HG03558 (cell line): ENCODE measurements around the gene PYGB.
A peak's percentile ranks its signal among the peaks of the same experiment; 100 is the strongest.
"Not testable (repeated sequence)": the region's sequence is repeated elsewhere in the genome, so short reads cannot be mapped to it uniquely, and the experiment has no call there.

Experiments used
- ATAC-seq: cut with Tn5 transposase; IDR thresholded peaks from one replicate; pipeline ENCODE4 v1.9.1; 2021; ENCODE audit warnings: moderate number of reproducible peaks; ENCODE audit not compliant: unreplicated experiment; ENCODE audit errors: extremely low read depth

PYGB gene

DNA sequence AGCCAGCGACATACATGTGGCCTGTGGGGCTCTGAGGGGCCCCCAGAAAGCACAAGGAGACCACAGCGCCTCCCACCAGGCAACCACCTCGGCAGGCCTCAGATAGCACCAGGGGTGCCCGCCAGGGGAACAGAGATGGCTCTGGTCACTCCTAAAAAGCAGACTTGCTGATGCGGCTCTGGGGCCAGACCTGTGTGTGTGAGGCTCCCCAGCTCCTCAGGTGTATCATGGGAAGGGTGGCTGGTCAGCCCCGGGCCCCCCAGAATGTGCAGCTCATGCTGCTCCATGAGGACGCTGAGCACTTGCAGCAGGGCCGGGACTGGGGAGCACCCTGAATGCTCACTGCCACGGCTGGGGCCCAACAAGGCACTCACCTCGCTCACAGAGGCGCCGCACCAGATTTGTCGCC lies 60.2 kb downstream of the PYGB start:
- no peak for ATAC-seq

DNA sequence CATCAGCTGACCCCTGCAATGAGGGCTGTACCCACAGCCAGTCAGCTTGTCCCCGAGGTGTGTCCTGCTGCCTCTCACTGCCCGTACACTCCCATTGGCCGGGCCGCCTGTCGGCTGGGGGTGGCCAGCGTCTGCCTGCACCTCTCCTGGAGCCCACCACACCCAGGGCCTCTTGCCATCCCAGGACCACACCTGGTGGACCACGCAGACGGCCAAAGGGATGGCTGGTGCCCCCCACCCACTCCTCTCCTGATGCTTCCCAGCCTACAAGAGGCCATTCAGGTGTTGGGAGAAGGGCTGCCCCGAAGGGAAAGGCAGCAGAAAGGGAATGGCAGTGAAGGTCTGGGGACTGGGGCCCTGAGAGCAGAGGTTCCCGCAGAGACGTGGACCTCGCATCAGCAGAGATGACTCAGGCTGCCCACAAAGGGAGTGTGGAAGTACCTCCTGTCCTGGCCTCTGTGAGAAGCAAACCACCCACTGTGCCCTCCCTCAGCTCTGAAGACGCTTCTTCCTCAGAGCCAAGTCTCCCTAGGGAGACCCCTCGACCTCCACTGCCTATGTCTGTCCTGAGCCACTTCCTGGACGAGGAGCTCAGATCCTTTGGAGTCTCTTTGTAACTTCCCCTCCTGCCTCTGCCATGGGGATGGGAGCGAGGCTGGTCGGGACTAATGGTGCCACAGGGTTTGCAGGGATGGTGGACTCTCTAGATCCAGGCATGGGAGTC lies 60.9 kb downstream of the PYGB start:
- ATAC-seq: no peak

DNA sequence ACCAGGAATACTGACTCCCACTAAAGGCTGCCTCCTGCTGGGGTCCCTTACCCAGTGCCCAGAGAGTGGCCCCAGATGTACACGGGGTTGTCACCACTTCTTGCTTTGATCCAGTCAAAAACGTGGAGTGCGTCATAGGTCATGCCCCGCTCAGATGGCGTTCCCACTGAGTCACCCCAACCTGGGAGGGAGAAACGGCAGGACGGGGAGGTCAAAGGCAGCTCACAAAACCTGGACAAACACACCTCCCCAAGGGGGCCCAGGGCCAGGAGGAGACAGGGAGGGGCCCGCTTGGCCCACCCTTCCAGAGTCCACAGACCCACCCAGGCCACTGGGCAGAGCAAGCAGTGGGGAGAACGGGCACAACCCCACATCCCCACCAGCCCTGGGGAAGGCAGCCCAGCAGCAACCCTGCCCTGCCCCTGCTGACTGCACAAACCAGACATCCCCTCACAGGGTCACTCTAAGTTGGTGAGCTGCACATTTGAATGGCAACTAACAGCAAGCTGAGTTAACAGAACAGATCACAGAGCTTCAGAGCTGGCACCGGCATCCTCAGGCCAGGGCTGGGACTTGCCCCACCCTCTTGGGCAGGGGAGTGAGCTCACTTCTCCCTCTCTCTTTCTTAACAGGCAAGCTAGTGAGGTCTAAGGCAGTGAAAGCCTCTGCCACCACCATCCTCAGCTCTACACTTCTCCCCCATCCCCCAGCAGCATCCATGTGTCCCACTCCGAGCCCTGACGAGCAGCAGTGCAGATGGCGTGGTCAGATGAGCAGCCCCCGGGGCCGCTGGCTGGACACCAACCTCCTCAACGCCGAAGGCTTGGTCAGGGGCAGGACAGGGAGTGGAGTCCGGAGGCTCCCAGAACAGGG lies 61.7 kb downstream of the PYGB start:
- no peak for ATAC-seq

DNA sequence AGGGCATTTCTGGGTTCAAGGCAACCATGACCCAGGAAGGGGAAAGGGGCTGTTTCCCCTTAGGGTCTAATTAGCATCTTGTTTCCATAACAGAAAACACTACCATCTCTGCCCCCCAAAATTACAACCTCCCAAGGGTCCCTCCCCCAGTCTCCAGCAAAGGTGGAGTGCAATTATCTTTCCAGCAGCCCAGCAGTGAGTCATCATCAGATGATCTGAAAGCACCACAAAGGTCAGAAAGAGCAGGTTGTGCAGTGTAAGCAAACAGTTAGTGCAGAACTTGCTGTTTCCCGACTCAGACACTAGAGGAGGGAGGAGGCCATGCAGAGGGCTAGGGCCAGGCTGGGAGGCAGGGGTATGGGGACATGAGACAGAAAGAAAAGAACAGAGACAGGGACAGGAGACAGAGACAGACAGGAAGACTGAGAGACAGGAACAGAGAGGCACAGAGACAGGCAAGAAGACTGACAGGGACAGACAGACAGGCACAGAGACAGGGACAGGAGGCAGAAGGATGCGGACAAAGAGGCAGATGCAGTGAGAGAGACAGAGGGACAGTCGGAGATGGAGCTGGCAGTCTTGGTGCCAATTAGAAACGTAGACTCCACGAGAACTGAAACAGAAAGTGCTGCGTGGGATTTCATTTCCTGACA lies 62.5 kb downstream of the PYGB start:
- ATAC-seq: peak; percentile 82

DNA sequence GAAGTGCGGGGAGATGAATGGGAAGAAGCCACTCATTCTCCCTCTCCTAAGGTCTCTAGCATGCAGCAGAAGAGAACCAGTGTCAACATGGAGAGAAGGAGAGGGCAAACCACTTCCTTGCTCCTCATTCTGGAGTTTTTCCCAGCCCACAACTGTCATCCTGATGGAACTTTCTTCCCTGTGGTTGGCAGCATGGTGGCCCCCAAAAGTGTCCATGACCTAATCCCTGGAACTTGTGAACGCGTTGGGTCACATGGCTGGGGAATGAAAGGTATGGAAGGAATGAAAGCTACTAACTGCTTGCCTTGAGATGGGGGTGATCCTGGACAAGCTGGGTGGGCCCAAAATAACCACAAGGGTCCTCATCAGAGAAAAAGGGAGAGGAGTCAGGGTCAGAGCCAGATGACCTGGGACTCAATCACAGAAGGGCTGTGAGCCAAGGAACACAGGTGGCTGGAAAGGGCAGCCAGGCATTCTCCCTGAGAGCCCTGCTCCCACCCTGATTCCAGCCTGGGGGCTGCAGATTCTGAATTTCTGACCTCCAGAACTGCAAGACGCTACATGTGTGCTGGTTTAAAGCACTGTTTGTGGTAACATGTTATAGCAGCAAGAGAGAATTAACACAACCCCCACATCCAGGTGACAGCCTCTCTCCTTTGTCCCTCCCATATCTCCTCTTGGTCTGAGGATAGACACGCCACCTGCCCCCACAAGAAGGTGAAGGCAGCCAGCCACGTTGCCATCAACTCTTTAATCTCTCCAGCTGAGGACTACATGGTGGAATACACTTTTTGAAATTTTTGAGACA lies 63.2 kb downstream of the PYGB start:
- no peak for ATAC-seq

DNA sequence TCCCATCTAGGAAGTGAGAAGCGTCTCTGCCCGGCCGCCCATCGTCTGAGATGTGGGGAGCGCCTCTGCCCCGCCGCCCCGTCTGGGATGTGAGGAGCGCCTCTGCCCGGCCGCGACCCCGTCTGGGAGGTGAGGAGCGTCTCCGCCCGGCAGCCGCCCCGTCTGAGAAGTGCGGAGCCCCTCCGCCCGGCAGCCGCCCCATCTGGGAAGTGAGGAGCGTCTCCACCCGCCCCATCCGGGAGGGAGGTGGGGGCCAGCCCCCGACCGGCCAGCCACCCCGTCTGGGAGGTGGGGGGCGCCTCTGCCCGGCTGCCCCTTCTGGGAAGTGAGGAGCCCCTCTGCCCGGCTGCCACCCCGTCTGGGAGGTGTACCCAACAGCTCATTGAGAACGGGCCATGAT lies 64.8 kb downstream of the PYGB start:
- ATAC-seq: not testable (repeated sequence)

DNA sequence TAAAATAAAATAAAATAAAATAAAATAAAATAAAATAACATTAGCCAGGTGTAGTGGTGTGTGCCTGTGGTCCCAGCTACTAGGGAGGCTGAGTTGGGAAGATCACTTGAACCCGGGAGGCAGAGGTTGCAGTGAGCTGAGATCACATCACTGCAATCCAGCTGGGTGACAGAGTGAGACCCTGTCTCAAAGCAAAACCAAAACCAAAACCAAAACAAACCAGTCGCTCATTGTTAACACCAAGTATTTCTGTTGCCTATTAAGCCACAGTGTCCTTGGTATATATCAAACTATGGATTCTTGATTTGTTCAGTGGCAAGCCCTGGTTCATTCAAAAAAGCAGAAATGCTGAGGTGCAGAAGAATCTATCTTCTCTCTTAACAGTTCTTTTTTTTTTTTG lies 65.7 kb downstream of the PYGB start:
- ATAC-seq: no peak

DNA sequence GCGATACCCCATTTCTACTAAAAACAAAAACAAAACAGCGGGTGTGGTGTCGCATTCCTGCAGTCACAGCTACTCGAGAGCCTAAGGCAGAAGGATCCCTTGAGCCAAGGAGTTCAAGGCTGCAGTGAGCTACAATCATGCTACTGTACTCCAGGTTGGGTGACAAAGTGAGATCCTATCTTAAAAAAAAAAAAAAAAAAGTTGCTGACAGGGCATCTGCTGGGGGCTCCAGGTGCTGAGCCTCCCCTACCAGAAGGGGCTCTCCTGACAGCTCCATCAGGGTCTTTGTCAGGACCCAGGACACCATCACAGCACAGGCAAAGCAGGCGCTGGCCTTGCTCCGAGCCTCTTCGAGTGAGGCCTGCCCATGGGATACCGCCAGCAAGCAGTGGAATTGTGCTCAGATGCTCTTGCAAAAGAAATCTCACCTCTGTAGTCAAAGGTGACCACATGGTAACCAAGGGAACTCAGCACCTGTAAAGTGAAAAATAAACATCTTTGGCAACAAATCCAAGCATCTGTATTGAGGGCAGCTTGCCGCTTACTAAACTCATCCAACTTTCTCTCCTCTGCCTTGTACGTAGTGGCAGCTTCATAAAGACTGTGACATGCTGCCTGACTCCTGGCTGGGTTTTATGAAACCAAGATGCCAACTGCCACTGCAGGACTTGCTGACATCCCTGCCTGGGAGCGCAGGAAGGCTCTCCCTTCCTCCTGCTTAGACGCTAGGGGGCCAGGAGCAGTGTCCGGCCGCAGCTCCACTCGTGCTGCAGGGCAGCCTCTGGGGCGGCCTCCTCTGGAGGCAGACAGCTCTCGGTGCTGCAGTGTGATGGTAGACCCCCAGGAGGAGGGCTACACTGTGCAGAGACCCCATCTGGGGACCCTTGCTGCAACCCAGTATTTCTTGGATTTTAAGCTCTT lies 66.9 kb downstream of the PYGB start:
- no peak for ATAC-seq

DNA sequence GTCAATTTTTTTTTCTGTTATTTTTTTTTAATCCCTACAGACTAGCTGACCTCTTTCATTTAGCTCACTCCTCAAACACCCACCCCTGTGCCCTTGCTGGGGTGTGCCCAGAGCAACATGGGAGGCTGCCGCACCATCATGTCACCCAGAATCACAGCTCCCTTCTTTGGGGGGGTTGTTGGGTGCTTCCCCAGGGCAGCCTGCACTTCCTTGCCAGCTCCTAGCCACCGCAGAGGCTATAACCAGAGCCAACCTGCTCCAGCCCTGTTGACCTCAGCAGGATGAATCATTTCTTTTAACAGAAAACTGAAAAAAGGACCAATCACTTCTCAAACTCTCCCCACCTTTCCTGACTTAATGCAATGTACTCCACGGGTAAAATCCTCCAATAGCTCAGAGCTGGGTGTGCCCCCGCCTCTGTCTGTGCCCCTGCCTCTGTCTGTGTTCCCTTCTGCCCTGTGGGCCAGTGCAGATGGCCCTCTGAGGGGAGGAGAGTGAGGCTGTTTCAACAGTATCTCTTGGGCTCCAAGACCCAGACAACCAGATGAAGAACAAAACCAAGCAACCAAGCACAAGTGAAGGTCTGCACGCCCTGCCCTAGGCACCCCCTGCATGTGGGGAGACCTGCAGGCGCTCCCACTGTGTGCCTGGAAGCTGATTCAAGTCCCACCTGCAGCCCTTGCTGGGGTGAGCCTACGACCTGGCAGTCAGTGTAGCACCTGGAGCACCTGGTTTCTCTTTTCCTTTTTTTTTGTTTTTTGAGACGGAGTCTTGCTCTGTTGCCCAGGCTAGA lies 67.7 kb downstream of the PYGB start:
- ATAC-seq: no peak

DNA sequence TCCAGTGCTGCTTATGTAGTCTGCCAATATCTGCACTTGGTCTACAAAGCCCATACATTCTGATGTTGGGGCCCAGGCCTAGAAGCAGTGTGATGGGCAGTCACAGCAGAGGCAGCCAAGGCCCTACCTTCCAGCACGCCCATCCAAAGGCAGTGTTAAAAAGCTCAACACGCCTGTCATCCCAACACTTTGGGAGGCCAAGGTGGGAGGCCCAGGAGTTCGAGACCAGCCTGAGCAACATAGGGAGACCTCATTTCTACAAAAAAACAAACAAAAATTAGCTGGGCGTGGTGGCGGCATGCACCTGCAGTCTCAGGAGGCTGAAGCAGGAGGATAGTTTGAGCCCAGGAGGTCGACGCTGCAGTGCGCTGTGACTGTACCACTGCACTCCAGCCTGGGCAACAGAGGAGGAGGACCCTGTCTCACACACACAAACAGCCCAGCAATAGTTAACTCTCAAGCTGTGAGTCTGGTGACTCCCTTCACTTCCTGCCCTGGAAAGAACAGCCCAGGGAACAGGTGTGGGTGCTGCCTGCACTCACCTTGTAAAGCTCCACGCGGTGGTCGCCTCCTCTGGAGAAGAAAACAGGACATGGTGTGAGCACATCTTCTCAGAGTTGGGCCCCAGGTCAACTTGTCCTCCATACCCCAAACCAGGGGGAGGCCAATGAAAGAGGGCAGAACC lies 68.8 kb downstream of the PYGB start:
- ATAC-seq: no peak

DNA sequence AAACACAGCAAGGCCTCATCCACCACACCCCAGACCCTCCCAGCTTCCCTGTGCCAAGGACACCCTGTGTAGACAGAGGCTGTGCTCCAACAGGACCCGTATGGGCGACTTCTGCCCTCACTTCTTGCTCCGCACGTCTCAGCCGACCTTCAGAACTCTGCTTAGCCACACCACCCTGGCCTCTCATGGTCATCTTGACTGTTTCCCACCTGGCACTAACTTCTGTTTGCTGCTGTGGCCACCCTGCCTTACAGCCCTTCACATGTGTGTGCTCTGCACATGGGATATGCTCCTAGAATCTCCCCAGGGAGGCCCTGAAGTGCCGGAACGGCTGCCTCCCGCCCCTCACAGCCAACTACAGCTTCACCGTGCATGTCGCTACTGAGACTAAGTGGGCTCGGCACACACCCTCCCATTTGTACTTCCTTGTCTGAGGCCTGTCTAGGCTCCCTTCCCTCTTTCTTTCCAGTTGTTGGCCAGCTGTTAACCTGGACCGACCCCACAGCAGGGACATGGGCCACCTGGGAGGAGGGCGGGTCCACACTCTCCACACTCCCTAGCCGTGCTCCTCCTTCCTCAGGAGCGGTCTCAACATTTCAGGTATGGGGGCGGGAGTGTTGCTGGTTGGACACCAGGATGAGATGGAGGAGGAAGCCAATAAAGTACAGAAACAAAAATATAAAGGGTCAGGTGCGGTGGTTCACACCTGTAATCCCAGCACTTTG lies 69.6 kb downstream of the PYGB start:
- ATAC-seq: no peak

DNA sequence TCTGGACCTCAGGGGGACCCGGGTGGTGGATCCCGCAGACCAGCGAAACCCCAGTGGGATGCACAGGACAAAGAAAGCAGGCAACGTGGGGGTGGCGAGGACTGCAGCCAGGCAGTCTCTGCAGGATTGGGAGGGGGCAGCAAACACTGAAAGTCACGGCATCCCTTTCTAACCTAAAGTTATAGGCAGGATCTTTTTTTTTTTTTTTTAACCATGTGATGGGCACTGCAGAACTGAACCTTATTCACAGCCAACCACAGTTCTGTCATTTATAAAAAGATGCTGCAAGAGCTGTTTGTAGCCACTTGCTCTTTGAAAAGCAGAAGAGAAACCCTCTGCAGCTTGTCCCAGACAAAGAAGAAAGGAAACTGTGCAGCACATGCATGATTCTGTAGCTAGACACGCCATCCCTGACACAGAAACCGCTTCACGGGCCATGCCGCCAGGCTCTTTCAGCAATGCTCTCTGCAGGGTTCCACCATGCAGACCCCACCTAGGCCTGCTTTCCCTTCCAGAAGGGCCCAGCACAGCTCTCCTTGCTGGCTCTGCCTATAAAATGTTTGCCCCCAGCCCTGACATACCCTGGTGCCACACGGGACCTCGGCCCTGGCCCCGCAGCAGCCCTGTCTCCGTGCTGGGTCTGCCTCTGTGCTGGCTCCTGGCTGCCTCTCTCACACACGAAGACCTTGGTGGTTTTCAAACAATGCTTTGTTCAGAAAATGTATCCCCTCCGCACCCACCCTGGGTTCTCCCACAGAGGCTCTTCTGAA lies 70.8 kb downstream of the PYGB start:
- ATAC-seq: peak; percentile 89

DNA sequence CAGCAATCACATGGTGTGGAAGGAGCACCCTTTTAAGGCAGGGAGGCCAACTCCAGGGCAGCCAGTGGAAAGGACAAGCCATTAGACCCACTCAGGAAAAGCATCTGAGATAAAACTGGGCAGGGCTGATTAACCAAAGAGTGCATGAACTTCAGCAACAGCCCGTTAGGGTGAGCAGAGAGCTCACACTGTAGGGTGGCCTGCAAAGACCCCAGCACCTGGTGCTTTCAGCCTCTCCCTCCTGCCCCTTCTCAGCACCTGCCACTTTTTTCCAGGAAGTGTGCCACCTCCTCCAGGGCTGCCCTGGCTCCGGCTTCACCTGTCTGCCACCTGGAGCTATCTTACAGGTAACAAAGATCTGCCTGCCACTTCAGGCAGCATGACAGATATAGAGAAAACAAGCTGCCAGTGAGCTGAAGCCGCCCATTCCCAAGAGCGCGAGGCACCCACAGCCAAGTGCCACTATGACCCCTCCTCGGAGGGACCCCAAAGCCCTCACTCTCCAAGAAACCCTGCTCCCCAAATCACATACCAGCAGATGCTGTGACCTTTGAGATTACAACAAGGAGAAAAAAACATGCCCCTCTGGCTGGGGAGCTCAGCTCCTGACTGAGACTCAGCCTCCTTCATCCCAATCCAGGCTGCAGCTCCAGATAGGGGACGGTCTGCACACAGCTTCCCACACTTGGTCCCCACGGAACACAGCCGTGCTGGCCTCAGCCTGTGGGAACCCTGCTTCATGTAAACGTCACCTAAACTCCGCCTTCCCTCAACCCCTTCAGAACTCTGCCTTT lies 71.6 kb downstream of the PYGB start:
- no peak for ATAC-seq

DNA sequence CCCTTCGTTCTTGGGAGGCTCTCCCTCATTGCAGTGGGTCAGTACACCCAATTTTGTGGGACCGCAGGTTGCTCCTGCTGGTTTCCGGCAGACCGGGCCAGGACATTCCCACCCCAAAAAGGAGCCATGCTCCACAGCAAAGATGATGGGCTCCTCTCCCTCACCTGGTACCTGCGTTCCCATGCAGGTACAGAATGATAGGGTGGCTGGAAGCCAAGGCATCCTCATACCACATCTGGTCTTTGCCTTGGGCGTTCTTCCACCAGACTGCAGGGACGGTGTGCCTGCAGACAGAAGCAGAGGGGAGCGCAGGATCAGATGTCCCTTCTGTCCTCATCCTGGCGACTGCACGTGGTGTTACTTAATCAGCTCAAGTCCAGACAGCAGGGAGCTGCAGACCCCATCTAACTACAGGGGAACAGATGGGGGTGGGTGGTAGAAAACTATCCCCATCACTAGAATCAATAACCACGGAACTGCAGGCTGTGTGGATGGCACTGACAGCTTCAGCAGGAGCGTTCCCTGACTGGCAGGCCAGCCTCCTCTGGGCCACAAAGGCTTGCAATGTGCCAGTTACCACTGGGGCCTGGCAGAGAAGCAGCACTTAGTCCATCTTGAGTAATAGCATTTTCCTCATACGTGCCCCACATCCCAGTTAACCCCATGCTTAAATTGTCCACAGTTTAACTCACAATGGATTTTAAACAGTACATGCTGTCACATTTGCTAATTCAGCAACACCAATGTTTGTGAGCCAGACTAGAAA lies 72.3 kb downstream of the PYGB start:
- no peak for ATAC-seq

DNA sequence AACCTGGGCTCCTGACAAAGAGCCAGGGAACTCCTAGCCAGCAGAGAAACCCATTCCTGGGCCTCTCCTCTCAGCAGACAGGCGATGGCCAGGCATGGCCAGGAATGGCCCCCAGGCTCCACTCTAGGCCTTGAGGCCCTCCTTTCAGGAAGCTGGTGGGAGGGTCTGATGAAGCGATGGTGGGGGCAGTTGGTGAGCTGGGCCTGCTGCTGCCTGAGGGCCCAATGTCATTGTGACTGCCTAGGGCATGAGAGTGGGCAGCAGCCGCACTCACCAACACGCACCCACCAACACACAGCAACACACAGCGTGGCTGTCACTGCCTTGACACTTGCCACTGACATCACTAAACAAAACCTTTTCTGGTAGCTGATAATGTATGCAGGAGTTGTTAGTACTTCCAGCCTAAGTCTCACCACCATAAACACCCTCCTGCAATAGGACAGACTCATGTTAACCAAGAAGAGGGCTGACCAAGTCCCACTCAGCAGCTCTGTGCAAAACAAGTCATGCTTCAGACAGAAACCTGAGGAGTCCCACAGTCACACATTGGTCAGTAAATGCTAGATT lies 73.5 kb downstream of the PYGB start:
- ATAC-seq: no peak
